ENCODE measurements around the gene HAGHL. TPM values are rescaled to one million over a fixed set of nuclear protein-coding genes. Genes with fewer than 3 reads are reported as not detected.
A peak's percentile ranks its signal among the peaks of the same experiment; 100 is the strongest.

HAGHL gene
- total and polyA plus RNA-seq, 10 donors, result 7.7 to 75.8 (median 20.3) TPM

DNA sequence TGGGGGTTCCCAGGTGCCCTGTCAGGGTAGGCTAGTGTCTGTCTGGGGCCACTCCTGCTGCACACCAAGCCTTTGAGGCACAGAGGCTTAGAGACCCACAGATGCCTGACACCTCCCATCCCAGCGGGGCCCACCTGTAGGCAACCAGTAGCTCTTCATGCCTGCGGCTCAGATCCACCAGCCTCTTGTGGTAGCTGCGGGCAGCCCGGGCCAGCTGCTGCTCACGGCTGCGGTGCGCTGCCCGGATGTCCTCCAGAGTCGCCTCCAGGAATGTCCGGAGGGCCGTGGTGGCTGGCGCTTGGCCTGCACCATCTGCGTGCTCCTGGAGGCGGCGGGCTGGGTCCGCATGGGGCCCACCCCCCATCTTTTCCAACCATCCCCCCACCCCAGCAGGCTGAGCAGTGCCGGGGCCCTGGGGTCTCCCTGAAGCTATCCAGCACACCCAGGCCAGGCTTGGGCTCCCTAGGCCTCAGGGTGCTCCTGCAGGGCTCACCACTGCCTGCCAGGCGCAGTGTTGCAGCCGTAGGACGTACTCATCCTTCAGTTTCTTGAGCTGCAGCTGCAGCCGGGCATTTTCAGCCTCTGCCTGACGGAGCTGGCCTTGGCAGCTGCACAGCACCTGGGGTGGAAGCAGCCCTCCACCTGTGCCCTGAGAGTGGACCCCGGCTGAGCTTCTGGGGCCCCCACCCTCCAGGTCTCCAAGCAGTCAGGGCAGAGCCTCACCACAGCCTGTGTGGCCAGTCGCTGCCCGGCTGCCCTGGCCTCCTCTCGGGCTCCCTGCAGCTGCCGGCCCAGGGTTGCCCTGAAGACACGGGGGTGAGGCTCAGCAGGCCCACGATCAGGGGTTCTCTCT is 2.5 kb upstream of the HAGHL start:
- Histone ChIP-seq H3K9me3 (no peaks in the 10 kb centered on the region), H3K27me3 (replicated peaks in 1 of 7) (peaks cover 0 to 42% (median 18%) of the 10 kb centered on the region in 7 donors), H3K27ac (no peak overlapping the region), H3K36me3 (peaks cover 0 to 16% (median 0%) of the 10 kb centered on the region in 6 donors), H3K4me1 (peaks cover 22 to 85% (median 64%) of the 10 kb centered on the region in 6 donors), H3K4me3 (no peak overlapping the region)
- DNase-seq, result no peak
- TF ChIP-seq POLR2A (IDR thresholded peaks at IDR 0.05), result no peak
- TF ChIP-seq POLR2AphosphoS5 (IDR thresholded peaks at IDR 0.05), result peak in 1 of 3 donors; percentile 39
- intact Hi-C loops (cut with DNase I; ENCODE audit: low total_unique reads), result no loop called here
- WGBS, 5 donors, result 72 to 91% (median 77%) methylated on average over 6 to 29 of the region's 29 CpGs

DNA sequence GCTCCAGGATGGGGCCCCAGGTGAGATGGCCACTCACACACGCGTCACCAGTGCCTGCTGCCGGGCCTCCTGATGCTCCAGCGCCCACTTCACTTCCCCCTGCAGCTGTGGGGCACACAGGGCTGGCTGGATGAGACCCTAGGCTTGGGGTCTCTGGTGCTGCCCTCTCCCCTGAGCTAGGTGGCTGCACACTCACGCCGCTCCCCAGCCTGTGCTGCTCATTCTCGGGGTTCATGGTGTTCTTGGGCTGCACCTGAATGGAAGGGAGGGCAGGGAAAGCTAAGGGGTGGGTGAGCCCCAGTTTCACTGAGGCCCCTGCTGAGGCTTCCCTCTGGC is 1.9 kb upstream of the HAGHL start:
- 32 to 81% (median 72%) methylated on average over 2 to 7 of the region's 7 CpGs for whole genome bisulfite sequencing, 5 donors
- intact Hi-C loops (cut with DNase I; ENCODE audit: low total_unique reads), result no loop called here
- H3K36me3 ChIP-seq, result peaks cover 0 to 22% (median 0%) of the 10 kb centered on the region in 6 donors
- H3K4me1 ChIP-seq, result peaks cover 17 to 79% (median 59%) of the 10 kb centered on the region in 6 donors
- no peak overlapping the region for H3K27ac ChIP-seq
- H3K27me3 ChIP-seq (replicated peaks in 1 of 7), result peaks cover 0 to 42% (median 18%) of the 10 kb centered on the region in 7 donors
- no peak overlapping the region for H3K4me3 ChIP-seq
- H3K9me3 ChIP-seq, result no peaks in the 10 kb centered on the region
- no peak for DNase-seq
- TF ChIP-seq POLR2A (IDR thresholded peaks at IDR 0.05), result no peak
- TF ChIP-seq, protein P1, sequence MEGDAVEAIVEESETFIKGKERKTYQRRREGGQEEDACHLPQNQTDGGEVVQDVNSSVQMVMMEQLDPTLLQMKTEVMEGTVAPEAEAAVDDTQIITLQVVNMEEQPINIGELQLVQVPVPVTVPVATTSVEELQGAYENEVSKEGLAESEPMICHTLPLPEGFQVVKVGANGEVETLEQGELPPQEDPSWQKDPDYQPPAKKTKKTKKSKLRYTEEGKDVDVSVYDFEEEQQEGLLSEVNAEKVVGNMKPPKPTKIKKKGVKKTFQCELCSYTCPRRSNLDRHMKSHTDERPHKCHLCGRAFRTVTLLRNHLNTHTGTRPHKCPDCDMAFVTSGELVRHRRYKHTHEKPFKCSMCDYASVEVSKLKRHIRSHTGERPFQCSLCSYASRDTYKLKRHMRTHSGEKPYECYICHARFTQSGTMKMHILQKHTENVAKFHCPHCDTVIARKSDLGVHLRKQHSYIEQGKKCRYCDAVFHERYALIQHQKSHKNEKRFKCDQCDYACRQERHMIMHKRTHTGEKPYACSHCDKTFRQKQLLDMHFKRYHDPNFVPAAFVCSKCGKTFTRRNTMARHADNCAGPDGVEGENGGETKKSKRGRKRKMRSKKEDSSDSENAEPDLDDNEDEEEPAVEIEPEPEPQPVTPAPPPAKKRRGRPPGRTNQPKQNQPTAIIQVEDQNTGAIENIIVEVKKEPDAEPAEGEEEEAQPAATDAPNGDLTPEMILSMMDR (IDR thresholded peaks at IDR 0.05 in 8 of 11, conservative IDR thresholded peaks at IDR 0.05 in 3 of 11), result no peak
- TF ChIP-seq POLR2AphosphoS5 (IDR thresholded peaks at IDR 0.05), result no peak

DNA sequence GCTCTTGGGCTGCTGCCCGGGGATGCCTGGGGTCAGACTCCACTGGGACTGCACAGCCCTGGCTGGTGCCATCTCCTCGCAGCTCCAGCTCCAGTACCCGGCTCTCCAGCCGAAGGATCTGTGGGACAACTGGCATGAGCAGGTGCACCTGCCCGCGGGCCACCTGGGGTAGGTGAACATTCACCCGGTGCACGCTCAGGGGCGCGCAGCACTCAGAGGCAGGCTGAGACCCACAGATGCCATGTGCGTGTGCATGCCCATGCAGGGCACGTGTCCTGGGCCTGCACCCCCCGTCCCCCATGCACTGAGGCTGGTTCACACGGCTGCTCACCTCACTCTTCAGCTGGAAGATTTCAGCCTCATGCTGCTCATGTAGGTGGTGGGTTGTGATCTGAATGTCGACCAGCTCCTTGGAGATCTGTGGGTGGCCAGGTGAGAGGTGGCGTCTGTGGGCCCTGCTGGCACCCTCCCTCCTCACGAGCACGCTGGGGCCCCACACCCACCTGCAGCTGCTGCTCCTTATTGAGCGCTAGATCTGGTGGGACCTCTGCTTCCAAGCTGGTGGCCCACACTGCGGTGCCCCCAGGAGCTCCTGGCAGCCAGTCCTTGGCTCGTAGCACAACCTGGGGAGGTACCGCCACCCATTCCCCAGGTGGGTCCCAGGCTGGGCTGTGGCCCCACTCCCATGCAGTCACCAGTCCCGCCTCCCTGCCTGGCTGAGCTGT is 1.3 kb upstream of the HAGHL start:
- Histone ChIP-seq H3K27me3 (replicated peaks in 1 of 7) (peaks cover 0 to 42% (median 18%) of the 10 kb centered on the region in 7 donors), H3K27ac (peak overlapping the region in 2 of 8 donors; percentile 86 to 90), H3K4me1 (peaks cover 14 to 73% (median 53%) of the 10 kb centered on the region in 6 donors), H3K9me3 (no peaks in the 10 kb centered on the region), H3K36me3 (peaks cover 0 to 28% (median 0%) of the 10 kb centered on the region in 6 donors), H3K4me3 (peak overlapping the region in 1 of 8 donors; percentile 83)
- peak in 2 of 3 donors; percentile 27 to 32 for TF ChIP-seq POLR2AphosphoS5 (IDR thresholded peaks at IDR 0.05)
- TF ChIP-seq, protein P1 (IDR thresholded peaks at IDR 0.05 in 8 of 11, conservative IDR thresholded peaks at IDR 0.05 in 3 of 11), result no peak
- WGBS, 5 donors, result 75 to 100% (median 81%) methylated on average over 1 to 23 of the region's 23 CpGs
- DNase-seq, result peak; percentile 76
- intact Hi-C loops (cut with DNase I; ENCODE audit: low total_unique reads), result no loop called here

DNA sequence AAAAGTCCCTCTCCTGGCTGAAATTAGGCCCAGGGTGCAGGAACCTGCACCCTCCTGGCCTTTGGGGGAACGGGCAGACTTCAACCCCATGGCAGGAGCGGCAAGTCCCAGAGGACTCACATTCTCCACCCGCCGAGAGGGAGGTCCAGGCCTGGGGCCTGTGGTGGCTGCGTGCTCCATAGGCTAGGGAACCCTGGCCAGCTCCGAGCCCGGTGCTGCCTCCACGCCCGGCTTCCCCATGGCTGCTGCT is 793 bp upstream of the HAGHL start:
- no peak for DNase-seq
- no peaks in the 10 kb centered on the region for H3K9me3 ChIP-seq
- H3K27ac ChIP-seq, result peak overlapping the region in 4 of 8 donors; percentile 73 to 90 (median 82)
- TF ChIP-seq POLR2AphosphoS5 (IDR thresholded peaks at IDR 0.05), result no peak
- TF ChIP-seq POLR2A (IDR thresholded peaks at IDR 0.05), result no peak
- TF ChIP-seq, protein P1 (IDR thresholded peaks at IDR 0.05 in 8 of 11, conservative IDR thresholded peaks at IDR 0.05 in 3 of 11), result no peak
- WGBS, 5 donors, result 20 to 60% (median 31%) methylated on average over 2 to 9 of the region's 9 CpGs
- H3K27me3 ChIP-seq (replicated peaks in 1 of 7), result peaks cover 0 to 42% (median 18%) of the 10 kb centered on the region in 7 donors
- peaks cover 14 to 68% (median 50%) of the 10 kb centered on the region in 6 donors for H3K4me1 ChIP-seq
- H3K36me3 ChIP-seq, result peaks cover 0 to 33% (median under 1%) of the 10 kb centered on the region in 6 donors
- intact Hi-C loops (cut with DNase I; ENCODE audit: low total_unique reads), result no loop called here
- H3K4me3 ChIP-seq, result peak overlapping the region in 6 of 8 donors; percentile 30 to 83 (median 57)

Data from spleen (tissue), 11 donors.